Thyroid gland (tissue), 4 donors: Measurements from ENCODE around the gene CUL1.

Experiments used
- POLR2A ChIP-seq, 2 donors: fragments of 450-650 bp; IDR thresholded peaks; one replicate each; pipeline ENCODE4 v1.6.1; 2017; ENCODE audit warnings: antibody characterized with exemption in 2 of 2, mild to moderate bottlenecking in 2 of 2, moderate library complexity in 1 of 2
- TF ChIP-seq, protein P1 (sequence below), 6 experiments: fragments of 200-600 bp in 3 of 6; fragments of 450-650 bp in 3 of 6; sonication (generic) in 3 of 6; IDR thresholded peaks; one replicate each; pipeline ENCODE4 v1.5.1; 2016 to 2019; ENCODE audit warnings: antibody characterized with exemption in 6 of 6, mild to moderate bottlenecking in 2 of 6, inconsistent platforms in 1 of 6, moderate library complexity in 1 of 6

DNA sequence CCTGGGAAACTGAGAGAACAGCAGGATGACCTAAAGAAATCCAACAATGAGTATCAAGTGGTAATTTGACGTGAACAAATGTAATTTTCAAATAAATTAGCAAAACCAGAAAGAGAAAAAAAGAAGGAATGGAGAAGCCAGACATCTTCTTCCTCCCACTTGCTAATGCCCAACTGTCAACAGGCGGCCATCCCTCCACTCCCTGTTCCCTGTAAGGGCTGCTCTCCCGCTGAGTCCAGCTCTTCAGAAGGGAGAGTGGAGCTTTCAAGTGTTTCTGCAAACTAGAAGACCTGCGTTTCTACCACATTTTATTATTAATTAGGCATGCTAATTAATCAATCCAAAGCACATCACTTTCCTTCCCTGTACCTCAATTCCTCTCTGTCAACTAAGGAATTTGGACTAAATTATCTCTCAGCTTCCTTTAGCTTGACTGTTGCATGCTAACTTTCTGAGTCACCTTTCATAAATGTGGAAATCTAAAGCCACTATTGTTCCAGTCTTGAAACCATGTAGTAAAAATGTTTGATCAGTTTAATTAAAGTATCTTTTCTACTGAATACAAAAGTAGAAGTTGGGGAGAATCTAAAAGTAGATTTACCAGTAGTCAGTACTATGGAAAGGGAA is 48.4 kb upstream of the CUL1 start:
- TF ChIP-seq, protein P1, sequence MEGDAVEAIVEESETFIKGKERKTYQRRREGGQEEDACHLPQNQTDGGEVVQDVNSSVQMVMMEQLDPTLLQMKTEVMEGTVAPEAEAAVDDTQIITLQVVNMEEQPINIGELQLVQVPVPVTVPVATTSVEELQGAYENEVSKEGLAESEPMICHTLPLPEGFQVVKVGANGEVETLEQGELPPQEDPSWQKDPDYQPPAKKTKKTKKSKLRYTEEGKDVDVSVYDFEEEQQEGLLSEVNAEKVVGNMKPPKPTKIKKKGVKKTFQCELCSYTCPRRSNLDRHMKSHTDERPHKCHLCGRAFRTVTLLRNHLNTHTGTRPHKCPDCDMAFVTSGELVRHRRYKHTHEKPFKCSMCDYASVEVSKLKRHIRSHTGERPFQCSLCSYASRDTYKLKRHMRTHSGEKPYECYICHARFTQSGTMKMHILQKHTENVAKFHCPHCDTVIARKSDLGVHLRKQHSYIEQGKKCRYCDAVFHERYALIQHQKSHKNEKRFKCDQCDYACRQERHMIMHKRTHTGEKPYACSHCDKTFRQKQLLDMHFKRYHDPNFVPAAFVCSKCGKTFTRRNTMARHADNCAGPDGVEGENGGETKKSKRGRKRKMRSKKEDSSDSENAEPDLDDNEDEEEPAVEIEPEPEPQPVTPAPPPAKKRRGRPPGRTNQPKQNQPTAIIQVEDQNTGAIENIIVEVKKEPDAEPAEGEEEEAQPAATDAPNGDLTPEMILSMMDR (IDR thresholded peaks at IDR 0.05): no peak
- TF ChIP-seq POLR2A (IDR thresholded peaks at IDR 0.05): no peak
